PFSK-1 (cell line): ENCODE data around the gene RPLP2. TPM values are rescaled to one million over a fixed set of nuclear protein-coding genes. Genes with fewer than 3 reads are reported as not detected.
A peak's percentile ranks its signal among the peaks of the same experiment; 100 is the strongest.

Source experiments
- FOXP2 ChIP-seq: optimal IDR thresholded peaks from 2 replicates; pipeline ENCODE3; 2011; ENCODE audit warnings: borderline replicate concordance, control low read depth, inconsistent platforms; ENCODE audit not compliant: insufficient read depth; ENCODE audit errors: extremely low read length, extremely low read depth
- POLR2AphosphoS5 ChIP-seq: IDR thresholded peaks from 2 replicates; pipeline ENCODE4 v1.6.1; 2012; ENCODE audit warnings: low read depth, mild to moderate bottlenecking, control low read depth, low read length, moderate library complexity
- REST ChIP-seq, 2 experiments: IDR thresholded peaks; 2 replicates each; pipeline versions ENCODE4 v1.6.1 to v1.8.0; 2011 to 2012; ENCODE audit warnings: low read depth in 2 of 2, low read length in 2 of 2, control low read depth in 1 of 2, inconsistent platforms in 1 of 2, mild to moderate bottlenecking in 1 of 2, moderate library complexity in 1 of 2; ENCODE audit not compliant: insufficient read depth in 1 of 2
- SIN3A ChIP-seq: IDR thresholded peaks from 2 replicates; pipeline ENCODE4 v1.6.1; 2012; ENCODE audit warnings: mild to moderate bottlenecking, low read length, moderate library complexity, borderline replicate concordance; ENCODE audit not compliant: insufficient read depth
- TAF1 ChIP-seq: IDR thresholded peaks from 2 replicates; pipeline ENCODE4 v1.6.1; 2012; ENCODE audit warnings: low read length, control low read depth, borderline replicate concordance; ENCODE audit not compliant: insufficient read depth
- polyA plus RNA-seq: library from polyadenylated mRNA; unstranded; fragments of >200 nt; gene quantifications from one replicate; pipeline ENCODE4 v1.2.1, GENCODE V29; 2012; ENCODE audit warnings: low read depth, missing spikeins; ENCODE audit not compliant: insufficient read length

The RPLP2 gene
- 4,698 TPM for polyA plus RNA-seq

- TF ChIP-seq POLR2AphosphoS5, result peak; percentile 84
- TF ChIP-seq SIN3A, result peak; percentile 79; the same call in 1 of the 2 replicates
- no peak for TF ChIP-seq FOXP2
- peak; percentile 98 for TF ChIP-seq TAF1
- TF ChIP-seq REST (IDR thresholded peaks at IDR 0.05; ENCODE audit: insufficient read depth in 1 of 2, low read depth in 2 of 2, low read length in 2 of 2), result peak; percentile 20 to 73; a peak in 2 of 4 replicates
These were observed at the start of gene RPLP2 for GRCh38 chr11:809287-810039. RPLP2 (plus strand) TSS chr11:809967; CDS start chr11:810235, 268 bp downstream.

GRCh38 chr11:760236-760635 is 49.5 kb upstream of the RPLP2 start:
- TF ChIP-seq SIN3A, result no peak
- no peak for TF ChIP-seq REST (IDR thresholded peaks at IDR 0.05; ENCODE audit: insufficient read depth in 1 of 2, low read depth in 2 of 2, low read length in 2 of 2)
- no peak for TF ChIP-seq FOXP2
- no peak for TF ChIP-seq POLR2AphosphoS5
- TF ChIP-seq TAF1, result no peak

DNA sequence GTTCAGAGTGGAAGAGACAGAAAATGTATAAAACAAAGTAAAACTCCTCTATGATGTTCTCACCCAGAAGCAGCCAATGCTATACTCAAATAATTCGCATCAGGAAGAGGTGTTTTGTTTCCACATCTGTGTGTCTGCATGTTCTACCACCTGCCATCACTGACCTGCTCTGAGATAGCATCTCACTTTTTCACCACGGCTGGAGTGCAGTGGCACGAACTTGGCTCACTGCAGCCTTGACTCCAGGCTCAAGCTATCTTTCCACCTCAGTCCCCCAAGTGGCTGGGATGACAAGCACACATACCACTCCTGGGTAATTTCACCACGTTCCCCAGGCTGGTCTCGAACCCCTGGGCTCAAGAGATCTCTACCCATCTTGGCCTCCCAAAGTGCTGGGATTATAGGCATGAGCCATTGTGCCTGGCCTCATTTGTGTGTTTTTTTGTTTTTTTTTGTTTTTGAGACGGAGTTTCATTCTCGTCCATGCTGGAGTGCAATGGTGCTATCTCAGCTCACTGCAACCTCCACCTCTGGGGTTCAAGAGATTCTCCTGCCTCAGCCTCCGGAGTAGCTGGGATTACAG is 48.1 kb upstream of the RPLP2 start:
- TF ChIP-seq REST (IDR thresholded peaks at IDR 0.05; ENCODE audit: insufficient read depth in 1 of 2, low read depth in 2 of 2, low read length in 2 of 2) (no peak), SIN3A (no peak), POLR2AphosphoS5 (no peak), FOXP2 (no peak), TAF1 (no peak)

DNA sequence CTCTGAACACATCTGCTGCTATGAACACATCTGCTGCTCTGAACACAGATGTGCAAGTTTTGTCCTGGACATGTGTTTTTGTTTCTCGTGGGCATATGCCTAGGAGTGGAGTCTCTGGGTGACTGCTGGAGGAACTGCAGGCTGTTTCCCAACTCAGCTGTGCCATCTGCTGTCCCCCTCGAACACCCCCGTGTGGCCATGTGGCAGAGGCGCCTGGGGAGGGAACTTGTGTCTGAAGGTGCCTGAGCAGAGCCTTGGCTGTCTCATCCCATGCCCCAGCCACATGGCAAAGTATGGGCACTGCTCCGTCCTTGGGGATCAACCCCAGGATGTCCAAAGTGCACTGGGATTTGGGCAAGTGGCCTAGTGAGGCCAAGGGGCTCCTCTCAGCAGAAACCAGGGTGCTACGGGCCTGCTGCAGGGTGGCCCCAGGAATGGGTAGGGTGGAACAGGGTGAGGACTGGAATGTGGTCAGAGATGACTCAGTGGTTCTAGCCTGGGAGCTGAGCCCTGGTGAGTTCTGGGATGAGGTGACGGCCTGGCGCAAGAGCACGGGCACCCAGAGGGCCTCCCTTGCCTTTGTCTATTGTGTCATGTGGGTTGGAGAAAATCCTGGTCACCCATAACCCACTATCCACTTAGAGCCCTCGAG is 47.2 kb upstream of the RPLP2 start:
- no peak for TF ChIP-seq SIN3A
- TF ChIP-seq FOXP2, result no peak

DNA sequence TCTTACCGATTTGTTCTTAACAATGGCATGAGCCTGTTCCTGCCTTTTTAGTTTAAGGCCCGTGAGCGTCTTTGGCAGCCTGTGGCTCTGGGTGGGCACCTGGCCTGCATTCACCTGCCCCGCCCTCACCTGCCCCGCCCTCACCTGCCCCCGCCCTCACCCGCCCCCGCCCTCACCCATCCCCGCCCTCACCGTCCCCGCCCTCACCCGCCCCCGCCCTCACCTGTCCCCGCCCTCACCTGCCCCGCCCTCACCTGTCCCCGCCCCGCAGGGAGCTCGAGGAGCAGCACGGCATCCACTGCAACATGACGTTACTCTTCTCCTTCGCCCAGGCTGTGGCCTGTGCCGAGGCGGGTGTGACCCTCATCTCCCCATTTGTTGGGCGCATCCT is 46.7 kb upstream of the RPLP2 start:
- TF ChIP-seq POLR2AphosphoS5, result 0 out of 2 replicates have a peak, but pooled peaks have one; percentile 32
- TF ChIP-seq FOXP2, result no peak
